Astrocyte (in vitro differentiated cells and primary cell): ENCODE results near the gene TENM4. TPM values are rescaled to one million over a fixed set of nuclear protein-coding genes. Genes with fewer than 3 reads are reported as not detected.

Source experiments
- DNase-seq: peaks from one replicate; pipeline ENCODE4 v3.0.0-alpha.2; 2010; ENCODE audit warnings: low read depth
- FAIRE-seq: peaks from 2 replicates; lab custom pipeline; 2011; peaks lifted over from hg19 to GRCh38; lab: Jason Lieb, UNC
- H2AFZ ChIP-seq: 2 replicates; pipeline ENCODE4 v1.6.0; 2012; ENCODE audit warnings: low read depth, low read length, inconsistent platforms
- H3K27ac ChIP-seq: 2 replicates; pipeline ENCODE4 v1.5.1; 2011; ENCODE audit warnings: low read depth, low read length, inconsistent platforms
- H3K27me3 ChIP-seq: 2 replicates; pipeline ENCODE4 v1.6.0; 2011; ENCODE audit warnings: low read length, inconsistent platforms; ENCODE audit not compliant: insufficient read depth
- H3K36me3 ChIP-seq: 2 replicates; pipeline ENCODE4 v1.5.1; 2011; ENCODE audit warnings: low read length, inconsistent platforms; ENCODE audit not compliant: insufficient read depth
- H3K4me1 ChIP-seq: 2 replicates; pipeline ENCODE4 v1.5.1; 2011; ENCODE audit warnings: low read length, inconsistent platforms; ENCODE audit not compliant: insufficient read depth
- H3K4me2 ChIP-seq: 2 replicates; pipeline ENCODE4 v1.6.0; 2012; ENCODE audit warnings: low read length, inconsistent platforms
- H3K4me3 ChIP-seq: 2 replicates; pipeline ENCODE4 v1.5.1; 2011; ENCODE audit warnings: low read depth, mild to moderate bottlenecking, low read length, inconsistent platforms; ENCODE audit not compliant: insufficient read depth
- H3K79me2 ChIP-seq: 2 replicates; pipeline ENCODE4 v1.6.0; 2012; ENCODE audit warnings: mild to moderate bottlenecking, low read length, inconsistent platforms; ENCODE audit not compliant: insufficient read depth
- H3K9ac ChIP-seq: 2 replicates; pipeline ENCODE4 v1.6.0; 2012; ENCODE audit warnings: mild to moderate bottlenecking, low read length, inconsistent platforms
- H3K9me3 ChIP-seq: 2 replicates; pipeline ENCODE4 v1.5.1; 2012; ENCODE audit warnings: low read depth, mild to moderate bottlenecking, low read length, inconsistent platforms; ENCODE audit not compliant: insufficient read depth
- H4K20me1 ChIP-seq: 2 replicates; pipeline ENCODE4 v1.6.0; 2012; ENCODE audit warnings: low read length, inconsistent platforms; ENCODE audit not compliant: insufficient read depth
- H3K27ac Mint-ChIP-seq: one replicate; pipeline ENCODE4 v1.8.0; 2021; ENCODE audit warnings: mild to moderate bottlenecking, mixed read lengths; ENCODE audit not compliant: unreplicated experiment
- H3K27me3 Mint-ChIP-seq: one replicate; pipeline ENCODE4 v1.8.0; 2021; ENCODE audit warnings: low read depth, mixed read lengths; ENCODE audit not compliant: unreplicated experiment
- H3K36me3 Mint-ChIP-seq: one replicate; pipeline ENCODE4 v1.8.0; 2021; ENCODE audit warnings: low read depth, mixed read lengths; ENCODE audit not compliant: unreplicated experiment
- H3K4me1 Mint-ChIP-seq: one replicate; pipeline ENCODE4 v1.8.0; 2021; ENCODE audit warnings: low read depth, mixed read lengths; ENCODE audit not compliant: unreplicated experiment
- H3K4me3 Mint-ChIP-seq: one replicate; pipeline ENCODE4 v1.8.0; 2021; ENCODE audit warnings: mild to moderate bottlenecking, moderate library complexity, mixed read lengths; ENCODE audit not compliant: unreplicated experiment
- H3K9me3 Mint-ChIP-seq: one replicate; pipeline ENCODE4 v1.8.0; 2021; ENCODE audit warnings: mild to moderate bottlenecking, mixed read lengths; ENCODE audit not compliant: unreplicated experiment
- EZH2 ChIP-seq: IDR thresholded peaks from 2 replicates; pipeline ENCODE4 v1.6.1; 2012; ENCODE audit warnings: mild to moderate bottlenecking, low read length, inconsistent platforms; ENCODE audit not compliant: insufficient read depth
- total RNA-seq: library from RNA; stranded (reverse); gene quantifications from 2 replicates; pipeline ENCODE4 v1.2.1, GENCODE V29; 2021
- TF ChIP-seq, protein P1 (sequence below): IDR thresholded peaks from 2 replicates; pipeline ENCODE4 v1.5.1; 2011; ENCODE audit warnings: low read depth, mild to moderate bottlenecking, inconsistent platforms, low read length, moderate library complexity; ENCODE audit not compliant: insufficient read depth

TENM4 gene
- total RNA-seq, 1 donor from 2014 or later: 7.5 TPM

DNA sequence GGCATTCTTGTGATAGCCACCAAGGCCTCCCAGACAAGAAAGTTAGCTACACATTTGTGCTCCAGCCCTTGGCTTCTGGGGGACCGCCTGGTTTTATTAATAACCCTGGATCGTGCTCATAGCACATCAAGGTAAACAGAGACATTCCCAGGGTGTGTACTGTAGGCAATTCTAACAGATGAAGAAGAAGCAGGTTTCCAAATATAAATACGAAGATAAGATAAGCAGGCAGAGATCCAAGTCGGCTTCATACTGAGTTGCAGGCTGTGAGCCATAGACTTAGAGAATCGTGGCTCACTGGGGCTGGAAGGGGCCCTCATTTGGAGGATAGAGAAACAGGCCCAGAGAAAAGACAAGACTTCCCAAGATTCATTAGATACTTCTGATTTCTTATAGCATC is 131.4 kb downstream of the TENM4 start:
- peaks cover 6% of the 10 kb centered on the region for H3K4me1 ChIP-seq
- DNase-seq: peak; percentile 22
- H3K4me3 ChIP-seq: no peak overlapping the region
- H3K4me1 Mint-ChIP-seq: no peaks in the 10 kb centered on the region
- H3K36me3 Mint-ChIP-seq: no peaks in the 10 kb centered on the region
- H3K79me2 ChIP-seq: no peaks in the 10 kb centered on the region
- no peak for FAIRE-seq
- H4K20me1 ChIP-seq: peaks cover 29% of the 10 kb centered on the region
- H3K9me3 Mint-ChIP-seq: peaks cover 2% of the 10 kb centered on the region
- H3K27me3 ChIP-seq: no peaks in the 10 kb centered on the region
- H3K36me3 ChIP-seq: no peaks in the 10 kb centered on the region
- H3K27ac ChIP-seq: no peak overlapping the region
- H3K27me3 Mint-ChIP-seq: peaks cover 16% of the 10 kb centered on the region
- H2AFZ ChIP-seq: no peak overlapping the region
- H3K27ac Mint-ChIP-seq: no peak overlapping the region
- no peak for TF ChIP-seq EZH2
- TF ChIP-seq, protein P1, sequence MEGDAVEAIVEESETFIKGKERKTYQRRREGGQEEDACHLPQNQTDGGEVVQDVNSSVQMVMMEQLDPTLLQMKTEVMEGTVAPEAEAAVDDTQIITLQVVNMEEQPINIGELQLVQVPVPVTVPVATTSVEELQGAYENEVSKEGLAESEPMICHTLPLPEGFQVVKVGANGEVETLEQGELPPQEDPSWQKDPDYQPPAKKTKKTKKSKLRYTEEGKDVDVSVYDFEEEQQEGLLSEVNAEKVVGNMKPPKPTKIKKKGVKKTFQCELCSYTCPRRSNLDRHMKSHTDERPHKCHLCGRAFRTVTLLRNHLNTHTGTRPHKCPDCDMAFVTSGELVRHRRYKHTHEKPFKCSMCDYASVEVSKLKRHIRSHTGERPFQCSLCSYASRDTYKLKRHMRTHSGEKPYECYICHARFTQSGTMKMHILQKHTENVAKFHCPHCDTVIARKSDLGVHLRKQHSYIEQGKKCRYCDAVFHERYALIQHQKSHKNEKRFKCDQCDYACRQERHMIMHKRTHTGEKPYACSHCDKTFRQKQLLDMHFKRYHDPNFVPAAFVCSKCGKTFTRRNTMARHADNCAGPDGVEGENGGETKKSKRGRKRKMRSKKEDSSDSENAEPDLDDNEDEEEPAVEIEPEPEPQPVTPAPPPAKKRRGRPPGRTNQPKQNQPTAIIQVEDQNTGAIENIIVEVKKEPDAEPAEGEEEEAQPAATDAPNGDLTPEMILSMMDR: no peak
- H3K4me3 Mint-ChIP-seq: no peak overlapping the region
- H3K9me3 ChIP-seq: no peaks in the 10 kb centered on the region
- no peak overlapping the region for H3K4me2 ChIP-seq
- no peak overlapping the region for H3K9ac ChIP-seq

DNA sequence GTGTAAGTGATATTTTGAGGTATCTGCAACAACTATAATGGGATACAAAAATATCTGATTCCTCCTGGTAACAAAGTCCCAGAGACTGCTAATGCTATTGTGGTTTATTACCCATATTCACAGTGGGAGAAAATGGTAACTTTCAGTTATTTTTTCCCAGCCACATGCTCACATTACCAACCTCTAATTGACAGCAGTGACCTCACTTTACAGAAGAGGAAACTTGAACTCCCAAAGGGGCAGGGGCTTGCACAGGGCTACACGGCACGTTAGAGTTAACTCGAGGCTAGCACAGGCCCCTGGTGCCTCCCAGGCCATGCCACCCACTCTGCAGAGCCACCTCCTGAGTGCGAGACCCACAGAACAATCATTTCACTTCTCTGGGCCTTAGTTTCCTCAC is 132.4 kb downstream of the TENM4 start:
- no peak overlapping the region for H3K4me3 ChIP-seq
- peaks cover 2% of the 10 kb centered on the region for H3K9me3 Mint-ChIP-seq
- H3K4me3 Mint-ChIP-seq: no peak overlapping the region
- no peak overlapping the region for H3K27ac Mint-ChIP-seq
- H3K36me3 Mint-ChIP-seq: no peaks in the 10 kb centered on the region
- no peaks in the 10 kb centered on the region for H3K27me3 ChIP-seq
- TF ChIP-seq EZH2: no peak
- TF ChIP-seq, protein P1: no peak
- peaks cover 6% of the 10 kb centered on the region for H3K4me1 ChIP-seq
- no peaks in the 10 kb centered on the region for H3K79me2 ChIP-seq
- H3K27ac ChIP-seq: no peak overlapping the region
- no peaks in the 10 kb centered on the region for H3K36me3 ChIP-seq
- H3K9me3 ChIP-seq: no peaks in the 10 kb centered on the region
- H3K4me2 ChIP-seq: no peak overlapping the region
- H3K4me1 Mint-ChIP-seq: no peaks in the 10 kb centered on the region
- H3K27me3 Mint-ChIP-seq: peaks cover 16% of the 10 kb centered on the region
- DNase-seq (no peak), FAIRE-seq (no peak)
- H3K9ac ChIP-seq: no peak overlapping the region
- no peak overlapping the region for H2AFZ ChIP-seq
- peaks cover 28% of the 10 kb centered on the region for H4K20me1 ChIP-seq

DNA sequence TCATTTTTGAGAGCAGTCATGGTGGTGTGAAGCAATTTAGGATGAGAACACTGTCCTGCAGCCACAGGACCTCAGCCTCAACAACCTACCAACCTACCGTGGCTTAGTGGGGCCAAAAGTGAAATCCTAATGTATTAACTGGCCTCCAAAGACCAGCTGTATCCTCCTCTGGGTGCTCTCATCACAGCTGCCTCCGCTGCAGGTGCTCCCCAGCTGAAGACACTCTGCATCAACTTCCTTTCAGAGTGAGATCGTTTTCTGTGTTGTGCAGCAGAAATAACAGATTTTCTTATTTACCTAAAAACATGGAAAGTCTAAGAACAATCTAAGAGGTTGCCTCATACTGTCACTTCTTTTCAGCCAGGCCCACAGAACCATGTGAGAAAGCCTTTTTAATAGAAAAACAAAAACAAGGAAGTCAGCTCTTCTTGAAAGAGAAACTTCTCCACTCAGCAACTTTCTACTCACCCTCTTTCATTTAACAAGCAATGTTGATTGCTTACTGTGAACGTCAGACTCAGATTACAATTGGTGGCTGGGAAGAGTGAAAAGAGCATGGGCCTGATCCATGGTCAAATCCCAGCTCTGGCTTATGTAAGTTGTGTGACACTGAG is 136.1 kb downstream of the TENM4 start:
- H3K27ac Mint-ChIP-seq: no peak overlapping the region
- H2AFZ ChIP-seq: no peak overlapping the region
- no peaks in the 10 kb centered on the region for H3K4me1 Mint-ChIP-seq
- peaks cover 2% of the 10 kb centered on the region for H3K9me3 Mint-ChIP-seq
- no peaks in the 10 kb centered on the region for H3K27me3 ChIP-seq
- no peak overlapping the region for H3K27ac ChIP-seq
- peak overlapping the region; percentile 9 for H3K4me3 Mint-ChIP-seq
- H3K9me3 ChIP-seq: no peaks in the 10 kb centered on the region
- no peak overlapping the region for H3K4me2 ChIP-seq
- no peak overlapping the region for H3K9ac ChIP-seq
- DNase-seq (no peak), FAIRE-seq (no peak)
- peaks cover 12% of the 10 kb centered on the region for H4K20me1 ChIP-seq
- no peaks in the 10 kb centered on the region for H3K36me3 ChIP-seq
- H3K4me3 ChIP-seq: no peak overlapping the region
- TF ChIP-seq EZH2: no peak
- TF ChIP-seq, protein P1: no peak
- no peaks in the 10 kb centered on the region for H3K4me1 ChIP-seq
- H3K36me3 Mint-ChIP-seq: no peaks in the 10 kb centered on the region
- no peaks in the 10 kb centered on the region for H3K79me2 ChIP-seq
- H3K27me3 Mint-ChIP-seq: peaks cover 3% of the 10 kb centered on the region
